Subcutaneous preadipocyte (primary cell): ENCODE measurements around the gene RFX1. TPM values are rescaled to one million over a fixed set of nuclear protein-coding genes. Genes with fewer than 3 reads are reported as not detected.

ENCODE experiments used
- total RNA-seq: library from RNA; depleted of rRNA; stranded (reverse); fragments of >200 nt; gene quantifications from 2 replicates; pipeline ENCODE4 v1.2.3, GENCODE V29; 2012

Gene RFX1
- total RNA-seq = 2.9 and 11.9 TPM in 2 replicates

DNA sequence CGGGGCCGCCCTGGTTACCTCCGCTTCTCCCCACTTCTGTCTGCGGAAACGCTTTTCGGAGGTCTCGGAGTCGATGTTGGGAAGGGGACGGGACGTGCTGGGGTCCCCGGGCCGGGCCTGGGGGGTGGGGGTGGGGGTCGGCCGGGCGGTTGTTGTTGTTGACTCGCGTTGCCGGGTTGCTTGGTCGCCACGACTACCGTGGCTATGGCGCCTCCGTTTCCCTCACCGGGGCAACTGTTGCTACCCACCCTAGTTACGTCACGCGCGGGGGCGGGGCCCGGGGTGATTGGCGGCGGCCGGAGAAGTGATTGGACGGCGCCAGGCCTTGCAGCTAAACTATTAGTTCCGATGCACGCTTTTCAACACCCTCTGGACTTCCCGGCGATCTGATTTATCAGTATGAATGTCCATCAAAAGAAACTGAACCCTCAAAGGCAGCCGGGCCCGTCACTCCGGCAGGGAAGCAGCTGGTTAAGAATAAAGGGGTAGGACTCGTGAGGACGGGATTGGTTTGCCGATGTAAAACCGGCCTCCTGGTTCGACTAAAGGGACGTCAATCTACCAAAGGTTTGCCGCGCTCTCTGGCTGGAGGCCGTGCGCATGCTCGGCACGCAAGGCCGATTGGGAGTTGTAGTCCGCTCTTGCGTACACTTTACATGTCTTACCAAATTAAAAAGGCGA is at the start of gene RFX1:
Gene RFX1, minus strand, starts transcription at position 236 of the 681 bp plus-strand sequence. CDS start 12,477 bp downstream, outside the sequence.

DNA sequence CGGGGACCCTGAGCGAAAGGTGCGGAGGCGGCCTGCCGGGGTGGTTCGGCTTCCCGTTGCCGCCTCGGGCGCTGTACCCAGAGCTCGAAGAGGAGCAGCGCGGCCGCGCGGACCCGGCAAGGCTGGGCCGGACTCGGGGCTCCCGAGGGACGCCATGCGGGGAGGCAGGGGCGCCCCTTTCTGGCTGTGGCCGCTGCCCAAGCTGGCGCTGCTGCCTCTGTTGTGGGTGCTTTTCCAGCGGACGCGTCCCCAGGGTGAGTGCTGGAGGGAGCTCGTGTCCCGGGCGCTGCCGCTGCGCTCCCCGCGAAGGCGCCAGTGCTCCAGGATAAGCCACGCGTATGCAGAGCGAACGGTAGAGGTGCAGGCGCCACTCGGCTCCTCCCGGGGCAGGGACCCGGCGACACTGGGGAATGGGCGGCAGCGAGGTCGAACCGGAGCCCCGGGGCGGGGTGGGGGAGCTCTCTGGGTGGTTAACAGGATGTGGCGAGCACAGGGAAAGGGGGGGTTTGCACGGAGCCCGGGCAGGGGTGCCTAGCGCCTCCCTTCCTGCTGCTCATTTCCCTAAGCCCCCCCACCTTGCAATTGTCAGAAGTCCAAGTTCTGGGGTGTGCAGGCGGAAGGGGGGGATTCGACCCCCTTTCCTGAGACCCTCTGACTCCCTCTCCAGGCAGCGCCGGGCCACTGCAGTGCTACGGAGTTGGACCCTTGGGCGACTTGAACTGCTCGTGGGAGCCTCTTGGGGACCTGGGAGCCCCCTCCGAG is 25.8 kb upstream of the RFX1 start, which contains the start of gene IL27RA:
Gene IL27RA, plus strand, starts transcription at position 44 of the 762 bp plus-strand sequence. Its CDS starts 111 bp downstream, at position 155.

DNA sequence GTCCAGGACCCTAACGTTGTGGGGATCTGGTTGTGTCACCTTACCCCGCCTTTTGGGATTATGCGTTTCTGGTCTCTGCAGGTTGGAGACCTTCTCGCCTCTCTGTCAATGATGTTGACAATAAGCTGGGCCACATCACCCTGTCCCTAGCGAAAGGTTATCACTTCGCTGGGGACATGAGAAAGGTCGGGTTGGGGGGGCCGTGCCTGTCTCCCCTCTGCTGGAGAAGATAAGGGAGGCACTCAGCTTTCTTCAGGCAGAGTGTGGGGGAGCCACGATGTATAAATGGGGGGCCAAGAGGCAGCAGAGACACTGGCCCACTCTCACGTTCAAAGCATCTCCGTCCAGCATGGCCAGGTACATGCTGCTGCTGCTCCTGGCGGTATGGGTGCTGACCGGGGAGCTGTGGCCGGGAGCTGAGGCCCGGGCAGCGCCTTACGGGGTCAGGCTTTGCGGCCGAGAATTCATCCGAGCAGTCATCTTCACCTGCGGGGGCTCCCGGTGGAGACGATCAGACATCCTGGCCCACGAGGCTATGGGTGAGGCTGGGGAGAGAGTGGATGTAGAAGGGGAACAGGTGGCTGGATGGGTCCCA is 21.8 kb upstream of the RFX1 start, which contains the start of gene RLN3:
Gene RLN3, plus strand, starts transcription at position 293 of the 595 bp plus-strand sequence. Its CDS starts 57 bp downstream, at position 350.

DNA sequence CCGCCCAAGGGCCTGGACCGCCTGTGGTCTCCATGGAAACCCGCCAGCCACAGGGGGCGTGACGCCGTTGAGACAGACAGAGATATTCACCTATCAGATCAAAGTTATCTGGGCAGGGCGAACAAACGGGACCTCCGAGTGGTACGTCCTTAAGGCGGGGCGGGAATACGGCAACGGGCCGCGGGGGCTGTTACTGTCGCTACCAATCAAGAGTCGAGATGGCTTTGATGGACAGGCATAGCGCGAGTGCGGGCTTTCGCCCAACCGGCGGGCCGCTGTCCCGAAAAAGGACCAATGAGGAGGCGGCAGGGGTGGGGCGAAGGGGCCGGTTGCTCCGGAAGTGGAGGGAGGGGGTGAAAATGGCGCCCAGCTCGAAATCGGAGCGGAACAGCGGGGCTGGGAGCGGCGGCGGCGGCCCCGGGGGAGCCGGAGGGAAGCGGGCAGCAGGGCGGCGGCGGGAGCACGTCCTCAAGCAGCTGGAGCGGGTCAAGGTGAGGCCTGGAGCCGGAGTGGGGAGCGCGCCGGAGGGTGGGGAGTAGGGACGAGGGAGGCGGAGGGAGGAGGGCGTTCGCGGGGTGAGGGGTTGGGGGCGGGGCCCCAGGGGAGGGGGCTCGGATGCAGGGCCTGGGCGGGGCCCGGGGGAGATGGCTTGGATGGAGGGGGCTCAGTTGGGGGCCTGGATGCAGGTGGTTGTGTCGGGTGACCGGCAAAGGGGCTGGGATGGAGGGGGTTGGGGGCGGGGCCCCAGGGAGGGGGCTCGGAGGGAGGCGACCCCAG is 53.8 kb downstream of the RFX1 start, which contains the start of gene DCAF15:
Gene DCAF15, plus strand, starts transcription at position 356 of the 777 bp plus-strand sequence. Its CDS starts 4 bp downstream, at position 360.

DNA sequence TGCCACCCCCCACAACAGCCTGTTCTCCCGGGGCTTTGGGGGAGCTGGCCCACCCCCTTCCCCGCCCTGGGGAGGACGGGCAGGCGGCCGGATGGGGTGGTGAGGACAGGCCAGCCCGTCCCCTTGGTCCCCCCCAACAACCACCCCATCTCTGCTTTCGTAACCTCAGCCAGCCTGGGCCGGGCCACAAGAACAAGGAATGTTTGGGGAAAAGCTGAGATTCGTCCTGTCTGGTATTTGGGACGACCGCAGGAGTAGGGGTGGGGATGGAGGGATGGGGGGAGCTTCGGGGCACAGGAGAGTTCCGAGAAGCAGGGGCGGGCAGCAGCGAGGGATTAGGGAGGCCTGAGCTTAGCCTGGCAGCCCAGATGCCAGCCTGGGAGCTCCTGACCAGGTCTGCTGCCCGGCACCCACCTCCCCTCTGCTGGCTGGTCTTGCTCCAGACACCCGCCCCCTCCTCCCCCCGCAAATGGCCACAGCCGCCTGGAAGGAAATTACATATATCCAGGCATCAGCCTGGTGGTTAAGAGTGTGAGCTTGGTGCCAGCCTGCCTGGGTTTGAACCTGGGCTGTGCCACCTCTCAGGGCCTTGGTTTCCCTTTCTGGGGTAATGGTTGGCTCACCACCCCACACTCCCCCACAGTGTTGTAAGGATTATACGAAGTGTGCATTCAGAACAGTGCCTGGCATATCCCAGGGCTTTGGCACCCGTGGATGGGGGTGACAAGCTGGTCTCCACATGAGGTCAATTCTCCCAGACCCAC is 67.6 kb downstream of the RFX1 start, which contains the start of gene PODNL1:
Gene PODNL1, minus strand, starts transcription at position 117 of the 764 bp plus-strand sequence. CDS start 236 bp downstream, outside the sequence.

Other genes starting within 250 kb of the RFX1 start
- gene MRI1, start 241.8 kb downstream of the RFX1 start, total RNA-seq = 34.5 and 44.0 TPM in 2 replicates
- gene C19orf53, start 231.9 kb downstream of the RFX1 start, total RNA-seq = 45.7 and 67.6 TPM in 2 replicates
- gene ZSWIM4, start 210.9 kb downstream of the RFX1 start, total RNA-seq = 1.5 and 3.5 TPM in 2 replicates
- gene NANOS3, start 129.2 kb downstream of the RFX1 start, total RNA-seq = not detected in 2 replicates
- gene BRME1, start 100.2 kb downstream of the RFX1 start, total RNA-seq = 0.78 and 1.1 TPM in 2 replicates
- gene CC2D1A, start 100.1 kb downstream of the RFX1 start, total RNA-seq = 10.3 and 13.1 TPM in 2 replicates
- 0.20 and 0.73 TPM in 2 replicates for gene PODNL1, start 67.9 kb downstream of the RFX1 start, total RNA-seq
- 8.8 and 16.2 TPM in 2 replicates for gene DCAF15, start 53.8 kb downstream of the RFX1 start, total RNA-seq
- gene RLN3, start 21.8 kb upstream of the RFX1 start, total RNA-seq = not detected in 2 replicates
- gene IL27RA, start 25.4 kb upstream of the RFX1 start, total RNA-seq = 0.73 and 1.6 TPM in 2 replicates
- gene PALM3, start 55.8 kb upstream of the RFX1 start, total RNA-seq = not detected in 2 replicates
- gene MISP3, start 66.5 kb upstream of the RFX1 start, total RNA-seq = 0.39 and 0.73 TPM in 2 replicates
- not detected in 2 replicates for gene C19orf67, start 79.5 kb upstream of the RFX1 start, total RNA-seq
- 18.4 and 32.3 TPM in 2 replicates for gene SAMD1, start 84.4 kb upstream of the RFX1 start, total RNA-seq
- 54.7 and 57.7 TPM in 2 replicates for gene PRKACA, start 111.4 kb upstream of the RFX1 start, total RNA-seq
- 14.3 and 17.6 TPM in 2 replicates for gene ASF1B, start 130.3 kb upstream of the RFX1 start, total RNA-seq
- gene ADGRL1, start 199.8 kb upstream of the RFX1 start, total RNA-seq = 1.4 and 1.8 TPM in 2 replicates